SJSA1 (cell line): Measurements from ENCODE around the gene TIGD6. TPM values are rescaled to one million over a fixed set of nuclear protein-coding genes. Genes with fewer than 3 reads are reported as not detected.

Source experiments
- DNase-seq, 2 experiments: peaks; one replicate each; pipeline ENCODE4 v3.0.0-alpha.2; 2015 to 2020; ENCODE audit warnings: low spot score in 2 of 2, low read depth in 1 of 2
- H3K27ac ChIP-seq: fragments of 250-450 bp; sonication (Bioruptor Pico); 2 replicates; pipeline ENCODE4 v1.5.1; 2020; ENCODE audit warnings: mild to moderate bottlenecking, moderate library complexity
- H3K27me3 ChIP-seq: fragments of 250-450 bp; sonication (Bioruptor Pico); replicated peaks from 2 replicates; pipeline ENCODE4 v1.5.1; 2020; ENCODE audit warnings: mild to moderate bottlenecking, moderate library complexity
- H3K36me3 ChIP-seq: fragments of 250-450 bp; sonication (Bioruptor Pico); 2 replicates; pipeline ENCODE4 v1.5.1; 2020; ENCODE audit warnings: mild to moderate bottlenecking
- H3K4me1 ChIP-seq: fragments of 250-450 bp; sonication (Bioruptor Pico); replicated peaks from 2 replicates; pipeline ENCODE4 v1.6.1; 2021; ENCODE audit warnings: mild to moderate bottlenecking
- H3K4me3 ChIP-seq: fragments of 250-450 bp; sonication (Bioruptor Pico); 2 replicates; pipeline ENCODE4 v1.5.1; 2020; ENCODE audit warnings: mild to moderate bottlenecking
- H3K9me3 ChIP-seq: fragments of 250-450 bp; sonication (Bioruptor Pico); replicated peaks from 2 replicates; pipeline ENCODE4 v1.5.1; 2020; ENCODE audit warnings: mild to moderate bottlenecking
- total RNA-seq: library from RNA; depleted of rRNA; stranded (reverse); fragments of >200 nt; shearing (Covaris generic); gene quantifications from 2 replicates; pipeline ENCODE4 v1.2.3, GENCODE V29; 2014

The TIGD6 gene
- total RNA-seq, 1 experiment from 2014 or later: 10.0 TPM

- H3K27me3 ChIP-seq: no peaks in the 10 kb centered on the region
- DNase-seq: no peak
- no peak overlapping the region for H3K4me3 ChIP-seq
- H3K4me1 ChIP-seq: peaks cover 12% of the 10 kb centered on the region
- H3K9me3 ChIP-seq: no peaks in the 10 kb centered on the region
- H3K36me3 ChIP-seq: peaks cover 91% of the 10 kb centered on the region
- no peak overlapping the region for H3K27ac ChIP-seq
Measured at GRCh38 chr5:150007050-150007449, 6.6 kb upstream of the TIGD6 start.

- no peak for DNase-seq
- Histone ChIP-seq H3K4me3 (no peak overlapping the region), H3K27me3 (no peaks in the 10 kb centered on the region), H3K27ac (no peak overlapping the region), H3K36me3 (peaks cover 89% of the 10 kb centered on the region), H3K4me1 (peaks cover 15% of the 10 kb centered on the region), H3K9me3 (no peaks in the 10 kb centered on the region)
Measured at GRCh38 chr5:150006318-150006717, 5.9 kb upstream of the TIGD6 start.

- Histone ChIP-seq H3K9me3 (no peaks in the 10 kb centered on the region), H3K27me3 (no peaks in the 10 kb centered on the region), H3K27ac (peak overlapping the region; percentile 83), H3K4me1 (peaks cover 25% of the 10 kb centered on the region), H3K36me3 (peaks cover 57% of the 10 kb centered on the region), H3K4me3 (peak overlapping the region; percentile 90)
- peak; percentile 75 to 77 for DNase-seq
Measured at GRCh38 chr5:150001660-150002486, 1.4 kb upstream of the TIGD6 start.

- peak overlapping the region; percentile 90 for H3K4me3 ChIP-seq
- H3K27me3 ChIP-seq: no peaks in the 10 kb centered on the region
- DNase-seq: peak; percentile 64 to 71
Measured at GRCh38 chr5:150000990-150001659, 671 bp upstream of the TIGD6 start.

GRCh38 chr5:149999866-150000255 lies 593 bp downstream of the TIGD6 start:
- Histone ChIP-seq H3K4me1 (peaks cover 27% of the 10 kb centered on the region), H3K36me3 (peaks cover 49% of the 10 kb centered on the region), H3K27me3 (no peaks in the 10 kb centered on the region), H3K27ac (peak overlapping the region; percentile 83), H3K9me3 (no peaks in the 10 kb centered on the region), H3K4me3 (peak overlapping the region; percentile 90)
- DNase-seq: no peak

More at GRCh38 chr5:150000990-150001659, 671 bp upstream of the TIGD6 start:
- Histone ChIP-seq H3K27ac (peak overlapping the region; percentile 83), H3K9me3 (no peaks in the 10 kb centered on the region), H3K36me3 (peaks cover 50% of the 10 kb centered on the region), H3K4me1 (peaks cover 25% of the 10 kb centered on the region)

GRCh38 chr5:149999359-149999758 lies 1.1 kb downstream of the TIGD6 start:
- Histone ChIP-seq H3K4me3 (peak overlapping the region; percentile 90), H3K9me3 (no peaks in the 10 kb centered on the region), H3K27ac (no peak overlapping the region), H3K27me3 (no peaks in the 10 kb centered on the region), H3K36me3 (peaks cover 46% of the 10 kb centered on the region), H3K4me1 (peaks cover 28% of the 10 kb centered on the region)
- DNase-seq: no peak

- DNase-seq: no peak
- peaks cover 40% of the 10 kb centered on the region for H3K36me3 ChIP-seq
Measured at GRCh38 chr5:149998281-149998680, 2.2 kb downstream of the TIGD6 start.

GRCh38 chr5:149996205-149996890 lies 4.1 kb downstream of the TIGD6 start:
- no peak overlapping the region for H3K4me3 ChIP-seq
- no peak for DNase-seq
- no peaks in the 10 kb centered on the region for H3K27me3 ChIP-seq
- H3K36me3 ChIP-seq: peaks cover 25% of the 10 kb centered on the region
- H3K27ac ChIP-seq: no peak overlapping the region
- H3K4me1 ChIP-seq: peaks cover 33% of the 10 kb centered on the region
- no peaks in the 10 kb centered on the region for H3K9me3 ChIP-seq

More at GRCh38 chr5:149998281-149998680, 2.2 kb downstream of the TIGD6 start:
- Histone ChIP-seq H3K27me3 (no peaks in the 10 kb centered on the region), H3K4me1 (peaks cover 37% of the 10 kb centered on the region), H3K9me3 (no peaks in the 10 kb centered on the region), H3K27ac (no peak overlapping the region), H3K4me3 (no peak overlapping the region)

- H3K27ac ChIP-seq: no peak overlapping the region
- no peak overlapping the region for H3K4me3 ChIP-seq
- no peaks in the 10 kb centered on the region for H3K27me3 ChIP-seq
- no peak for DNase-seq
- peaks cover 33% of the 10 kb centered on the region for H3K4me1 ChIP-seq
- no peaks in the 10 kb centered on the region for H3K9me3 ChIP-seq
- H3K36me3 ChIP-seq: peaks cover 21% of the 10 kb centered on the region
Measured at GRCh38 chr5:149995385-149996204, 4.9 kb downstream of the TIGD6 start.

GRCh38 chr5:149993471-149993870 lies 7.0 kb downstream of the TIGD6 start:
- Histone ChIP-seq H3K36me3 (peaks cover 13% of the 10 kb centered on the region), H3K9me3 (no peaks in the 10 kb centered on the region), H3K4me3 (no peak overlapping the region)

GRCh38 chr5:149990518-149991376 lies 9.7 kb downstream of the TIGD6 start:
- H3K27me3 ChIP-seq: no peaks in the 10 kb centered on the region
- no peaks in the 10 kb centered on the region for H3K9me3 ChIP-seq
- peaks cover 23% of the 10 kb centered on the region for H3K4me1 ChIP-seq
- H3K36me3 ChIP-seq: peaks cover 11% of the 10 kb centered on the region
- H3K27ac ChIP-seq: no peak overlapping the region
- H3K4me3 ChIP-seq: no peak overlapping the region
- DNase-seq: peak; percentile 63 to 77

More at GRCh38 chr5:149993471-149993870, 7.0 kb downstream of the TIGD6 start:
- Histone ChIP-seq H3K27ac (no peak overlapping the region), H3K27me3 (no peaks in the 10 kb centered on the region), H3K4me1 (peaks cover 23% of the 10 kb centered on the region)
- DNase-seq: no peak

- Histone ChIP-seq H3K27ac (no peak overlapping the region), H3K4me1 (peaks cover 6% of the 10 kb centered on the region), H3K27me3 (no peaks in the 10 kb centered on the region), H3K36me3 (no peaks in the 10 kb centered on the region), H3K9me3 (no peaks in the 10 kb centered on the region), H3K4me3 (no peak overlapping the region)
- DNase-seq: no peak
Measured at GRCh38 chr5:149988126-149988525, 12.3 kb downstream of the TIGD6 start.
